Measurements from ENCODE around the gene AIFM2.
"Not testable (repeated sequence)": the region's sequence is repeated elsewhere in the genome, so short reads cannot be mapped to it uniquely, and the experiment has no call there.

Gene AIFM2

DNA sequence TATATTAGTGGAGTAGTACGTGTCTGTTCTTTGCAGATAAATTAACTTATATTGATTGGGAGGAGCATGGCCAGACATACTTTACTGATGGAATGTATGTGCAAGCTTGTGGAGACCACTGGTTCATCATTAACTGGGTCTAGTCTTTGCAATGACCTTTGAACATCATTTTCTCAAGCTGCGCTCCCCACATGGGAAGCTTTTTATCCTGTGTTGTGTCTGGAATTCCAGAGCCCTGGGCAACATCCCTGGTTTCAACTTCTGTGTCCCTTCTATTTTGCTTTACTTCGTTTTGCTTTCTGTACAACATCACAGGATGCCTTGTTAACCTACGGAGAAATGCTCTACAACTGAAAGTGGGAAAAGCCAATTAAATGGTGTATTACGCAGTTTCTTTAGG, 41.7 kb downstream of the AIFM2 start:
- no peak for DNase-seq

DNA sequence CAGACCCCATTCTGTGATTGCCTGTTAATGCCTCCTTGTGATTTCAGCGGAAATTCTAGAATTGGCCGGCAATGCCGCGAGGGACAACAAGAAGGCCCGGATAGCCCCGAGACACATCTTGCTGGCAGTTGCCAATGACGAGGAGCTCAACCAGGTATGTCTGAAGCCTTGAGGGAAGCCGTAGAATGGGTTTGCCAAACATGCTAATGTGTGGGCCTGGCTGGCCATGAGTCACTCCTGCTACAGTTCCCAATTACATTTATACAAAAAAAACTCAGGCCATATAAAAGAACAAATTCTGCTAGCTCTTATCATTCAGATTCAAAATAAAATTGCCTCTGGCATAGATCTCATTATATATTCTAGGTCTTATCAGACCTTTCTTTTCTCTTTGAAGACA, 42.6 kb downstream of the AIFM2 start:
- DNase-seq, result no peak

DNA sequence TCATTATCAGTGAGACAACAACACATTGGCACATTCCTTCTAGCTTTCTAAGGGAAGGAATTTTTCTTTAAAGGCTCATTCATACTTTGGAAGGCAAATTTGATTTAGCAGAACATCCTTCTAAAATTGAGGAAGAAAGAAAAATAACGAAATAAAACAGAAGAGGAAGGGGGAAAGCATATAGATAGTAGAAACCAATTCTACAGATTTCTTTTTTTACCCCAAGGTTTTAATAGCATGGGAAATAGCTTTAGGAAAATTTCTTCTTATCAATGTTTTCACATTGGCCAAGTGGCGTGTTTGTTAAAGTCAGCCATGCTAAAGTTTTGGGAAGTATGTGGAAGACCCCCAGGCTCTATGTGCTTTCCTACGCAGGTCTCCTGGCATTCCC, 44.3 kb downstream of the AIFM2 start:
- no peak for DNase-seq

DNA sequence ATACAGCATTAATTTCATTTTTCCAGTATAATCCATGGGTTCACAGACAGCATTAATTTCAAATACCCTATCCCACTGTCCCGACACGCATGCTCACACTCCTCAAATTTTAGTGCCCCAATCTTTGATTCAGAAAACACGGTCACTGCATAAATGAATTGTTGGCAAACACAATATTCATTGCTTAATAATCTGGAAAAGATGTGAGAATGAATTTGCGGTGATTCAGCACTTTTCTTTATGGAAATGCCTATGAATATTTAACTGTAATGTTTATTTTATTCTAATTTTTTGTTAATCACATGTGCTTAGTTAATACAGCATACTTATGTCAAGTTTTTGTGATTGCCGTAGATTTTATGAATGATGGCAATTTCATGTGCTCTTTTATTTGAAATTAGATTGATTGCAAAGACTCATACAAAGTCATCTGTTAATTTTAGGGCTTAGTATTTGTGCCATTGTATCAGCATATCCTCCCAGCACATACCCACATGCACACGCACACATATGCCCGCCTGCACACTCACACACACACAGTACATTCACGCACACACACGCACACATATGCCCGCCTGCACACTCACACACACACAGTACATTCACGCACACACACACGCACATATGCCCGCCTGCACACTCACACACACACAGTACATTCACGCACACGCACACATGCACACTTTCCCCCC, 44.9 kb downstream of the AIFM2 start:
- DNase-seq, result no peak

DNA sequence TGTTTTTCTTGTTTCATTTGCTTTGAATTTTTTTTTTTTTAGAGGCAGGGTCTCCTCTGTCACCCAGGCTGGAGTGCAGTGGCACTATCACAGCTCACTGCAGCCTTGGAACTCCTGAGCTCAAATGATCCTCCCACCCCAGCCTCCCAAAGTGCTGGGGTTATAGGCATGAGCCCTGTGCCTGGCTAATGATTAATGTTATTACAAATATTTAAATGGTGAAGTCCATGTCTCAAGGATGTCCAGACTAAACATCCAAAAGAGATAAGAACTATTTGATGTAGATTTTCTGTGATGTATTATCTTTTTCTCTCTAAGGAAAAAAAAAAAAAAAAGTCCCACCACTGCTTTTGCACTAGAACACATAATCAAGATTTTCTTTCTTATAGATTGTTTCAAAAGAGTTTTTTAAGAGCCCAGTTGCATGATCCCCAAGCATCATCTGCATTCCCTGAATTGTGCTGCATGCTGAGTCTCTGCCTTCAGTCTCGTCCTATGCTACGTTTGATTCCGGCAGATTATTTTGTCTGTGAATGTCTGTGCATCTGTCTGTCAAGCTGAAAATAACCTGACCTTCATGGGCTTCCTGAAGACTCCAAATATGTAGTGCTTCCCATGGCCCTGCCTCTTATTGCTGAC, 46.5 kb downstream of the AIFM2 start:
- DNase-seq, result no peak

DNA sequence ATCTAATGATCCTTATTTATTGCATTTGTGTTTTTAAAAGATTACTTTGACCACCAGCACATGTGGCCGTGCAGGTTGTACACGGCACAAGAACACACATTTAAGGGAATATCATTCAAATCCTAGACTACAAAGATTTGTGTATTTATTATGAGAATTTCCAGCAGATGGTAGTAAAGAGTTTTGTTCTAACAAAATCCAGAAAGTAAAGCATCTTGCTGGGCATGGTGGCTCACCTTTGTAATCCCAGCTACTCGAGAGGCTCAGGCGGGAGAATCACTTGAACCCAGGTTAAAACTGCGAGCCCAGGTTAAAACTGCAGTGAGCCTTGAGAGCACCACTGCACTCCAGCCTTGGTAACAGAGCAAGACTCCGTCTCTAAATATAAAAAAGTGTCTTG, 48.4 kb downstream of the AIFM2 start:
- DNase-seq, result peak in 1 of 2 experiments; percentile 14

DNA sequence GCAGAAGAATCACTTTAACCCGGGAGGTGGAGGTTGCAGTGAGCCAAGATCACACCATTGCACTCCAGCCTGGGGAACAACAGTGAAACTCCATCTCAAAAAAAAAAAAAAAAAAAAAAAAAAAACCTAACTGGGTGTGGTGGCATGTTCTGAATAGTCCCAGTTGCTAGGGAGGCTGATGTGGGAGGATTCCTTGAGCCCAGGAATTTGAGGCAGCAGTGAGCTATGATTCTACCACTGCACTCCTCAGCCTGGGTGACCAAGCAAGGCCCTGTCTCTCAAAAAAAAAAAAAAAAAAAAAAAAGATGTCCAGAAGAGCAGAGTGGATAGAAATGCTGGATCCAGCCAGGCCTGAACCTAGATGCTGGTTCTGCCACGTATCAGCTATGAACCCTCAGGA, 51.8 kb downstream of the AIFM2 start:
- DNase-seq, result not testable (repeated sequence)

DNA sequence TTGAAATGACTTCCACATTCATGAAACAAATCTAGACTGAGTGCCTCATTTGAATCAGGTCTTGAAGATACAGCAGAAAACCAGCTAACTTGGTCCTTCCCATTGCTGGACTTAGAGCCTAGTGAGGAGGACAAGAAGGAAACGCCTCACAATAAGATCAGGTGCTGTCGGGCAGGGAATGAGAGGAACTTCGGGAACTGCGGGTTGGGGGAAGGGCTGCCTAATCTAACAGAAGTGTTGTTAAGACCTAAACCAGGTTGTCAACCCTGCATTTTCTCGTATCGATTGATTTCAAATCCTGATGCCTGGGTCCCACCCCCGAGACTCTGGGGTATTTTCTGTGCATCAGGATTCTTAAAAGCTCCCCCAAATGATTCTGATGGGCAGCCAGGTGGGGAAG, 53.7 kb downstream of the AIFM2 start:
- DNase-seq, result no peak

DNA sequence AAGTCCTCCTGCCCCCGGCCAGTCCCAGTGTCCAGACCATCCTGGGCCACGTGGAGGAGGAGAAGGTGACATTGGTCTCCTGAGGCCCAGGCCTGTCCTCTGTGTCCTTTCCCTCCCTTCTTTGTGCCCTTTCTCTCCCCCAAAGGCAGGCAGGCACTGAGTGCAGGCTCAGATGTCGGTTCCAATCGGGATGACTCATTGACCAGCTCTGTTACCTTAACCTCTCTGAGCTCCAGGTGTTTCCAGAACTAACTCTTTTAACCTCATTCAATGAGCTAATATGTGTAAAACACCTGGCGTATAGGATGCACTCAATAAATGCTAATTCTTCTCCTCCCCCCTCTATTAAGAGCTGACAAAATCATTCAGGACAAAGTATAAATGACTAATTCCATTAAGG, 54.3 kb downstream of the AIFM2 start:
- DNase-seq, result no peak

DNA sequence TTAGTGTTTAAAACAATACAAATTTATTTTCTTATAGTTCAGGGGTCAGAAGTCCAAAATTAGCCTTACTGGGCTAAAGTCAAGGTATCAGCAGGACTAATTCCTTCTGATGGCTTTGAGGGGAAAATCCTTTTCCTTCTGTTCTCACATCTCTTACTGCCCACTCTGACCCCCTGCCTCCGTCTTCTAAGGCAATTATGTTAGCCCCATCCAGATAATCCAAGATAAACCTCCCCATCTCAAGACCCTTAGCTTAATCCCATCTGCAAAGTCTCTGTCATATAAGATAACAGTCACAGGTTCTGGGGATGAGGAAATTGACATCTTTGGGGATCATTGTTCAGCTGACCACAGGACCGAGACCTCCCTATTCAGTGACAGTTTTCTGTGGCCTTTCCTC, 57.7 kb downstream of the AIFM2 start:
- DNase-seq, result no peak

DNA sequence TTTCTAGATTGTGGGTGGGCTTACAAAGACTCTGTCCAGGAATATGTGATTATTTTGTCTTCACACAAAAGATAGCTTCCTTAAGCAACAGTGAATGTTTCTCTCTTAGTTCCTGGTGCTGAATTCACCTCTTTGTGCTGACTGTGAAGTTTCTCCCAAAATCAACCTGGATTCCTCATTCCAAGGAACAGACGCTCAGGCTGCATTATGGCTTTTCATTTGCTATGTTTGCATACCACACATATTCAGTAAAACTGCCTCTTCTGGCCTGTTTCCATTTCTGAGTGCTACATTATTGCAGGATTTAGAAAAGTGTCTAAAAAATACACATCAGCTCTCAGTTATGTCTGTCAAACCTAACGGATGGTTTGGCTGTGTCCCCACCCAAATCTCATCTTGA, 58.5 kb downstream of the AIFM2 start:
- DNase-seq, result no peak

DNA sequence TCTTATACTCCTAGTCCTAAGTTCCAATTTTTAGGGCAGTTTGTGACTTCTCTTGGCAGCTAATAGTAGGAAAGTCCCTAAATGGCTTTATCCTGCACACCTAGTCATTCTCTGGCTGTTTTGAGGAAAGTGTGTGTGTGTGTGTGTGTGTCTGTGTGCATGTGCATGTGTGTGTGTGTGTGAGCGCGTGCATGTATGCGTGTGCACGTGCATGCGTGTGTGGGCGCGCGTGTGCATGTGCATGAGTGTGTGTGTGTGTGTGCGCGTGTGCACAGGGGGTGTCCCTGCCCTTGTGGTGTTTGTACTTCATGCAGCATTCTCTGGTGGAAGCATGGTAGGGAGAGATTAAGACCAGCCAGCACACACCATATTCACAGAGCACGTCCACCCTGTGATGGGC, 61.8 kb downstream of the AIFM2 start:
- no peak for DNase-seq

DNA sequence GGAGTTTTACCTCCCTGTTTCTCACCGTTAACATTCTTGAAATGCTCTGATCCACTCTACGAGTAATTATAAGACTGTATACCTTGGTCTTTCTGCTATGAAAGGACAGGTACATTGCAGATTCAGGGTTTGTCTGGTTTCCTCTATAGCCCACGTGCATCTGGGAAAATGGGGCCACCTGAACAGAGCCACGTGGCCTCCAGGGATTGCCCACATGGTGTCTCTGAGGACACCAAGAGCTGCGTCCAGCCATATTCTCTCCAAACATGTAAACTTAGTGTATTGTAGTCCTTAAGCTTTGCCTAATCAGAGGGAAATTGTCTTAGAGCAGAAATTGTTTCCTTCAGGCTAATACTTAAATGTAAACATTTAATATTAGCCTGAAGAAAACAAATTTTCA, 63.3 kb downstream of the AIFM2 start:
- DNase-seq, result no peak

DNA sequence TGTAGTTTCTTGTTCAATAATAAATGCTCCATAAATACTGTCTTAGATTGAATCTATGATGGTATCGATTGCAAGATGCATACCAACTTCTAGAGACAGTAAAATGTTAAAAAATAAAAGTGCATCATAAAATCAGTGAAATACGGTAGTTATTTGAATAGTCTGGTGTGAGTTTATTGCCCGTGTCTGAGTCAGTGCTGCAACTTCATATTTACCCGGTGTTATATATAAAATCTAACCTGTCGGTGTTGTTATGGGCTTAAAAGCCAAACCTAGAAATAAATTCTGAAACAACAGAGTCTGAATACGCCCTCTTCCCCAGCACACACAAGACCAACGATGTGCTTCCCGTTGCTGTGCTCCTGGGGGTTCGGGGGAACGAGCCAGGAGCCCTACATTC, 63.7 kb downstream of the AIFM2 start:
- no peak for DNase-seq

DNA sequence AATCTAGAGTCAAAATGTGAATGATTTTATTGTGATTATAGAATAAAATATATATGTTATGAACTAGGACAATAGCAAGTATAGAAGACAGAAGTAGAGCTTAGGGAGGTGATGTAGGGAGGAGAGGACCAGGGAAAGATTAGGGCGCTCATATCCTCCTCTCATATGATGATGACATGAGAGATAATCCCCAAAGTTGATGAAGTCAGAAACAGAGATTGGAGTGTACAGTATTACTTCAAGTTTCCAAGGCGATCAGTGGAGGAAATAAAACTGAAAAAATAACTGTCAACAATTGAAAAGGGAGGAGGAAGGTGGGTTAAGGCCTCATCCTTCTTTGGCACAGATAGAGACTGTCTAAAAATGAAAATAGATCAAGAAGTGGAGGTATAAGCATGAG, 65.0 kb downstream of the AIFM2 start:
- DNase-seq, result no peak

DNA sequence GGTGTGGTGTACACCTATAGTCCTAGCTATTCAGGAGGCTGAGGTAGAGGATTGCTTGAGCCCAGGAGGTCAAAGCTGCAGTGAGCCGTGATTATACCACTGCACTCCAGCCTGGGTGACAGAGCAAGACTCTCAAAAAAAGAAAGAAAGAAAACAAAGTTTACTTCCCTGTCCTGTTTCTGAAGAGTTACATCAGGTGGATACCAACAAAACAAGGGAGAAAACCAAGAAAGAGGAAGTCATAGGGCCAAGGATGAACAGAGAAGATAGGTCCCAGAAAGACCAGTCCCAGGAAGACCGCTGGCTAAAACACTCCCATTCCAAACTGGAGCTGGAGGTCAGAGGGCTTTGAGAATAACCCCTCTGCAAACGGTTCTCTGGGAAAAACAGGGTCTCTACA, 66.4 kb downstream of the AIFM2 start:
- no peak for DNase-seq

DNA sequence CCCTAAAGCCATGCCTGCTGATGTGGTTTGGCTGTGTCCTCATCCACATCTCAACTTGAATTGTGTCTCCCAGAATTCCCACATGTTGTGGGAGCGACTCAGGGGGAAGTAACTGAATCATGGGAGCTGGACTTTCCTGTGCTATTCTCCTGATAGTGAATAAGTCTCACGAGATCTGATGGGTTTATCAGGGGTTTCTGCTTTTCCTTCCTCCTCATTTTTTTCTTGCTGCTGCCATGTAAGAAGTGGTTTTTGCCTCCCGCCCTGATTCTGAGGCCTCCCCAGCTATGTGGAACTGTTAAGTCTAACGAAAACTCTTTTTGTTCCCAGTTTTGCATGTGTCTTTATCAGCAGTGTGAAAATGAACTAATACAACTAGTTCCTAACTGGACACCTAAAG, 68.1 kb downstream of the AIFM2 start:
- DNase-seq, result no peak

DNA sequence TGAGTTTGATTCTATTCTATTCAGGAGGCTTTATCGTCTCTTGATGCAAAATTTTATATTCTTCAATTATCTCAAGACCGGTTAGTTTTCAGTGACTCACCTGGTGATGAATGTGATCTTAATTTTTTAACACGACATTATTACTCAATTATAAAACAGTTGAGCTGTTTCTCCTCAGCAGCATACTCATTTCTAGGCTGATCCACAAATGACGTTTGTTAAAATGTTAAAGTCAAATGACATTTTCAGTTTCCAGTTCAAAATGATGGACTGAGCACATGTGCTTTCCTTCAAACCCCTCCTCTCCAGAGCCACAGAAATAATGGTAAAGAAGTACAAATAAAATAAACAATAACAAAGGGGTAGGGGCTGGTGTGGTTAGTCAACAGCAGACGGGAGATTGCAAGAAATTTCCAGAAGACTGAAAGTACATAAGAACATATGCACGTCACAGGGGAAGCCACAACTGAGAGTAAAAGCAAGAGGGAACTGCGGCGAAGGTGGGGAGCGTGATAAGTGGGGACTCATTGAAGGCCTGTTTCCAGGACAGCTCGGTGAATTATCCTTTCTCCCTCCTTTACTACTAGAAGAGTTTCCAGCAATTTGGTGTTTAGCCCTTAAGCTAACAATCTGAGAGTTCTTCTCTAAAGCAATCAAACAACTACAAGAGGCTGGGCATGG, 69.1 kb downstream of the AIFM2 start:
- DNase-seq, result no peak
